Erythroblast (primary cell): ENCODE data around the gene CPT1A.

Source experiments
- GATA1 ChIP-seq: IDR thresholded peaks from 2 replicates; pipeline ENCODE4 v1.6.1; 2011; ENCODE audit warnings: low read depth, mild to moderate bottlenecking, control low read depth, low read length, moderate library complexity
- POLR2A ChIP-seq: IDR thresholded peaks from 2 replicates; pipeline ENCODE4 v1.6.1; 2011; ENCODE audit warnings: mild to moderate bottlenecking, low read length

GRCh38 chr11:68810164-68810563 lies 31.6 kb downstream of the CPT1A start:
- TF ChIP-seq POLR2A = no peak
- no peak for TF ChIP-seq GATA1
